Stimulated activated naive CD8-positive, alpha-beta T cell treated with anti-CD3 and anti-CD28 coated beads, Interleukin-15, Interleukin-2, amounts not matched to agents 100 ng/mL and 50 ng/mL, for 24 hours (primary cell): Measurements from ENCODE around the gene GLOD5.
"Not testable (repeated sequence)": the region's sequence is repeated elsewhere in the genome, so short reads cannot be mapped to it uniquely, and the experiment has no call there.

Source experiments
- H3K27ac Mint-ChIP-seq: one replicate; pipeline ENCODE4 v1.8.0; 2021; ENCODE audit warnings: mild to moderate bottlenecking, mixed read lengths
- H3K27me3 Mint-ChIP-seq: one replicate; pipeline ENCODE4 v1.8.0; 2021; ENCODE audit warnings: mixed read lengths
- H3K36me3 Mint-ChIP-seq: one replicate; pipeline ENCODE4 v1.8.0; 2021; ENCODE audit warnings: low read depth, mixed read lengths
- H3K4me1 Mint-ChIP-seq: one replicate; pipeline ENCODE4 v1.8.0; 2021; ENCODE audit warnings: low read depth, mixed read lengths
- H3K4me3 Mint-ChIP-seq: one replicate; pipeline ENCODE4 v1.8.0; 2021; ENCODE audit warnings: mild to moderate bottlenecking, mixed read lengths
- H3K9me3 Mint-ChIP-seq: one replicate; pipeline ENCODE4 v1.8.0; 2021; ENCODE audit warnings: mixed read lengths

Gene GLOD5

DNA sequence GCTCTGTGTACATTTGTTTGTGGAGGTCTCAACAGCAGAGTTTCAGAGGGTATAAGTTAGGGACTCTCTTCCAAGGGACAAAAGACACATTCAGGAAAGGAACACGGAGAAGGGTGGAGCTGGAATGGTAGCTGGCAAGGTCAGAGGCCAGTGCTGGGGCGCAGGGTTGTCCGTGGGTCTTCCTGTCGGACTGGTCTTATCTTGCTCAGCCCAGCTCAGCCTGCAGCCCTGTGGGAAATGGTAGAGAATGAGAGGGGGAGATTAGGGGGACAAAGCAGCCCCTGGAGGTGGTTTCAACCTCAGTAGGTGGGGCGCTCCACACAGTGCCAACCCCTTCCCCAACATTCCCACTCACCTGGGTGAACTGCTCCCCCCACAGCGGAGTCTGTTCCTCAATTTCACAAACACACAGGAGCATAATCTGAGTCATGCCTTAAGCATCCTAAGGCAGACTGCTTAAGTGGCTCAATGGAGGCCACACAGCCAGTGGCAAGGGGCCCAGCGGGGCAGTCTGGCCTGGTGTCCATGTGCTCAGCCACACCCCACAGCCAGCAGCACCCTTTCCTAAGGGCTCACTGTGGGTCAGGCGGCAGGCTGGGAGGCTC lies 33.5 kb downstream of the GLOD5 start:
- no peaks in the 10 kb centered on the region for H3K36me3 Mint-ChIP-seq
- H3K27me3 Mint-ChIP-seq = no peaks in the 10 kb centered on the region
- no peaks in the 10 kb centered on the region for H3K9me3 Mint-ChIP-seq
- H3K4me1 Mint-ChIP-seq = no peaks in the 10 kb centered on the region
- no peak overlapping the region for H3K27ac Mint-ChIP-seq
- no peak overlapping the region for H3K4me3 Mint-ChIP-seq

DNA sequence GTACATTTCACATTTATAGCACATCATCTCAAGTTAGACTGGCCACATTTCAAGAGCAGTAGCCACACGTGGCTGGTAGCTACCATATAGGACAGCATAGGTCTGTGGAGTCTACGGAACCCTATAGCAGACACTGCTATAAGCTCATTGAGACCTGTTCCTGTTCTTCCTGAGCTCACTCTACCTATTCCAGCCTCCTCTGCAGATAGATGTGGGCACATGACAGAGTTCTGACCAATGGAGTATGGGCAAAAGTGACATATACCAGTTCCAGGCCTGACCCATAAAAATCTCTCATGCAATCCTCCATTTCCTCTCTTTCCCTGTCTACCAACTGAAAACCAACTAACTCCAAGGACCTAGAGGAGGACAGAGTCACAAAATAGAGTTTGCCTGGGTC lies 36.8 kb downstream of the GLOD5 start:
- no peaks in the 10 kb centered on the region for H3K36me3 Mint-ChIP-seq
- no peaks in the 10 kb centered on the region for H3K9me3 Mint-ChIP-seq
- no peak overlapping the region for H3K4me3 Mint-ChIP-seq
- no peaks in the 10 kb centered on the region for H3K27me3 Mint-ChIP-seq
- H3K27ac Mint-ChIP-seq = no peak overlapping the region
- peaks cover 18% of the 10 kb centered on the region for H3K4me1 Mint-ChIP-seq

- Mint-ChIP-seq H3K27me3 (no peaks in the 10 kb centered on the region), H3K4me1 (peaks cover 20% of the 10 kb centered on the region)
Measured at GRCh38 chrX:48800574-48801279, 39.2 kb downstream of the GLOD5 start.

DNA sequence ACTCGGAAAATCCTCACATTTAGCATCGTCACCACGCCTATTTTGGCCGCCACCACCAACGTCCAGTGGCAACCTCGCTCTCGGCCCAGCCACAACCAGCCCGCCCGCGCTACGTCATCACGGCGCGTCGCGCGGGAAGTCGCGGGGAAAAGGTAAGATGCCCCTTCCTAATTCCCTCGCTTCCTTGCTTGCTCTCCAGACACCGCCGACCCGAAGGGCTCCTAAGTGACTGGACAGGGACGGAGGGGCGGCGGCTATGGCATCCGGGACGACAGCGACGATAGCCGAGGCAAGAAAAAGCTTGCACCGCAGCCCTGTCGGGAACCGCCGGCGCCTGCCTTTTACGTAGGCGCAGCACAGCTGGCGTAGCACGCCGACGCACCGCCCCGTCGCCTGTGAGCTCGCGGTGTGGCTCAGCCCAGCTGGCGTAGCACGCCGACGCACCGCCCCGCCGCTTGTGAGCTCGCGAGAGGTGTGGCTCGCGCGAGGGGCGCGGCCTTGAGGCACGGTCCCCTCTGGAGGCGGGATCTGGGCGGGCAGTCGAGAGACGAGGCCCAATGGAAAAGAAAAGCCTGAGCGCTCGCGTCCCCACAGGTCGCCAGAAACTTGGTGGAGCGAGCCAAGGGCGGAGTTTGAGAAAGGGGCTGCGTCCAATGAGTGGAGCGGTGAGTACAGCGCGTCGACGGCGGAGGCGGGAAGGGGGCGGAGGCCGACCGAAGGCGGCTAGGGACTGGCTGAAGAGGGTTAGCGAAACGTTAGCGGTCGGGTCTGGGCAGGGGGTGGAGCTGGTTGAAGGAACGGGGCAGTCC lies 39.9 kb downstream of the GLOD5 start, which contains the start of gene HDAC6:
HDAC6 (plus strand) TSS at position 788 of the 809 bp plus-strand sequence. CDS start 626 bp downstream, outside the sequence.
- peaks cover 8% of the 10 kb centered on the region for H3K36me3 Mint-ChIP-seq

More at GRCh38 chrX:48800574-48801279, 39.2 kb downstream of the GLOD5 start:
- Mint-ChIP-seq H3K9me3 (no peaks in the 10 kb centered on the region), H3K27ac (peak overlapping the region; percentile 99), H3K36me3 (peaks cover 8% of the 10 kb centered on the region), H3K4me3 (peak overlapping the region; percentile 97)

GRCh38 chrX:48802089-48802904 lies 40.8 kb downstream of the GLOD5 start:
- Mint-ChIP-seq H3K4me1 (peaks cover 34% of the 10 kb centered on the region), H3K27ac (peak overlapping the region; percentile 99), H3K9me3 (no peaks in the 10 kb centered on the region), H3K27me3 (no peaks in the 10 kb centered on the region), H3K4me3 (peak overlapping the region; percentile 96), H3K36me3 (peaks cover 12% of the 10 kb centered on the region)

More for the DNA sequence above, 39.9 kb downstream of the GLOD5 start, which contains the start of gene HDAC6:
- Mint-ChIP-seq H3K27ac (peak within 1 kb of the TSS; percentile 99), H3K4me1 (peaks cover 27% of the 10 kb centered on the region), H3K4me3 (peak within 1 kb of the TSS; percentile 97), H3K9me3 (no peaks in the 10 kb centered on the region), H3K27me3 (no peaks in the 10 kb centered on the region)

DNA sequence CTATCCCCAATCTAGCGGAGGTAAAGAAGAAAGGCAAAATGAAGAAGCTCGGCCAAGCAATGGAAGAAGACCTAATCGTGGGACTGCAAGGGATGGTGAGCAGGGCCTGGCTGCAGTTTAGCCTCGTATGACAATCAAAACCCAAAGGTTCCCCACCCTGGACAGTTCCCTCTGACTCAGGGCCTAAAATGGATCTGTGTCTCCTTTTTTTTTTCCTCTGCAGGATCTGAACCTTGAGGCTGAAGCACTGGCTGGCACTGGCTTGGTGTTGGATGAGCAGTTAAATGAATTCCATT lies 41.3 kb downstream of the GLOD5 start:
- peak overlapping the region; percentile 99 for H3K27ac Mint-ChIP-seq
- H3K27me3 Mint-ChIP-seq = no peaks in the 10 kb centered on the region
- H3K9me3 Mint-ChIP-seq = no peaks in the 10 kb centered on the region
- H3K36me3 Mint-ChIP-seq = peaks cover 12% of the 10 kb centered on the region
- peak overlapping the region; percentile 96 for H3K4me3 Mint-ChIP-seq
- peaks cover 34% of the 10 kb centered on the region for H3K4me1 Mint-ChIP-seq

- H3K9me3 Mint-ChIP-seq = no peaks in the 10 kb centered on the region
- H3K4me3 Mint-ChIP-seq = no peak overlapping the region
- peaks cover 16% of the 10 kb centered on the region for H3K36me3 Mint-ChIP-seq
- peak overlapping the region; percentile 32 for H3K27ac Mint-ChIP-seq
- peaks cover 28% of the 10 kb centered on the region for H3K4me1 Mint-ChIP-seq
- H3K27me3 Mint-ChIP-seq = no peaks in the 10 kb centered on the region
Measured at GRCh38 chrX:48806081-48806480, 44.5 kb downstream of the GLOD5 start.

DNA sequence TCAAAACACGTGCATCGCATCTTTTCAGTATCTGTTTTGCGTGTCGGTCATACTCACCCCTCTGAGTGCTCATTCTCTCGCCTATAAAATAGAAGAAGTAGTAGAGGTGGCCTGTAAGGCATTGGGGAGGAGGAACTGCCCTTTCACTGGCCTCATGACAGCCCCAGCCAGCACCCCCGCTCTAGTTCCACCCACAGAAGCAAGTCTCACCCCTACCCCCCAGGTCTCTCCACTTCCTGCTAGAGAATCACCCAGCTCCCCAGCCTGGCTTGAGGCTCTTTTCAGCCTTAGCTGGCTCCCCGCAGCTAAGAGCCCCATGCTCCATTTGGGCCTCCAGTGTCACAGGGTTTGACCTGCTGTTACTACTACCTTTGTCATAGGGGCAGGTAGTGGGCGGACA lies 52.1 kb downstream of the GLOD5 start:
- Mint-ChIP-seq H3K4me1 (no peaks in the 10 kb centered on the region), H3K27ac (no peak overlapping the region), H3K9me3 (no peaks in the 10 kb centered on the region), H3K4me3 (no peak overlapping the region), H3K27me3 (no peaks in the 10 kb centered on the region), H3K36me3 (peaks cover 21% of the 10 kb centered on the region)

GRCh38 chrX:48814722-48815121 lies 53.2 kb downstream of the GLOD5 start:
- H3K9me3 Mint-ChIP-seq = no peaks in the 10 kb centered on the region
- H3K36me3 Mint-ChIP-seq = peaks cover 23% of the 10 kb centered on the region
- no peaks in the 10 kb centered on the region for H3K27me3 Mint-ChIP-seq
- no peaks in the 10 kb centered on the region for H3K4me1 Mint-ChIP-seq
- no peak overlapping the region for H3K4me3 Mint-ChIP-seq
- H3K27ac Mint-ChIP-seq = no peak overlapping the region

DNA sequence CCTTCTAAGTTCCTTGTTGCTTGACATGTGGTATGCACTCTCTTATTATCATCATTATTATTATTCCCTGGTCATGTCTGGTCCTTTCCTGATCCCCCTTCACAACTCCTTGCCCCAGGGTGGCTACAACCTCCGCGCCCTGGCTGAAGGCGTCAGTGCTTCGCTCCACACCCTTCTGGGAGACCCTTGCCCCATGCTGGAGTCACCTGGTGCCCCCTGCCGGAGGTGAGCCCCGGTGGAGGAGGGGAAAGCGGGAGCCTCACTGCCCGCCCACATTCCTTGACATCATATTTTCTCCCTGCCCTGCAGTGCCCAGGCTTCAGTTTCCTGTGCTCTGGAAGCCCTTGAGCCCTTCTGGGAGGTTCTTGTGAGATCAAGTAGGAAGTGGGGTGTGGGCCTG lies 53.7 kb downstream of the GLOD5 start:
- Mint-ChIP-seq H3K9me3 (no peaks in the 10 kb centered on the region), H3K27ac (no peak overlapping the region), H3K27me3 (no peaks in the 10 kb centered on the region), H3K4me3 (no peak overlapping the region), H3K4me1 (no peaks in the 10 kb centered on the region), H3K36me3 (peaks cover 25% of the 10 kb centered on the region)

GRCh38 chrX:48816014-48816810 lies 54.7 kb downstream of the GLOD5 start:
- Mint-ChIP-seq H3K27me3 (no peaks in the 10 kb centered on the region), H3K9me3 (no peaks in the 10 kb centered on the region), H3K4me3 (no peak overlapping the region), H3K27ac (no peak overlapping the region), H3K36me3 (peaks cover 21% of the 10 kb centered on the region), H3K4me1 (no peaks in the 10 kb centered on the region)

DNA sequence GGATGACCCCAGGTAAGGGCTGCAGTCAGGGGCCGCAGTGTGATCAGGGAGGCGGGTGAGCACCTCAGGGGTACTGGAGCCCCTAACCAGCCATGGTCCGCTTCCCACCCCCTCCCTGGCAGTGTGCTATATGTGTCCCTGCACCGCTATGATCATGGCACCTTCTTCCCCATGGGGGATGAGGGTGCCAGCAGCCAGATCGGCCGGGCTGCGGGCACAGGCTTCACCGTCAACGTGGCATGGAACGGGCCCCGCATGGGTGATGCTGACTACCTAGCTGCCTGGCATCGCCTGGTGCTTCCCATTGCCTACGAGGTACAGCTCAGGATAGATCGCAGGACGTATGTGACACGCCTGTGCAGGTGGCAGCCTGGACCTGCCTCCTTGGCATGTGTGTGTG lies 56.6 kb downstream of the GLOD5 start:
- H3K27me3 Mint-ChIP-seq = no peaks in the 10 kb centered on the region
- no peak overlapping the region for H3K4me3 Mint-ChIP-seq
- no peaks in the 10 kb centered on the region for H3K9me3 Mint-ChIP-seq
- H3K27ac Mint-ChIP-seq = no peak overlapping the region
- H3K4me1 Mint-ChIP-seq = no peaks in the 10 kb centered on the region
- H3K36me3 Mint-ChIP-seq = peaks cover 13% of the 10 kb centered on the region

DNA sequence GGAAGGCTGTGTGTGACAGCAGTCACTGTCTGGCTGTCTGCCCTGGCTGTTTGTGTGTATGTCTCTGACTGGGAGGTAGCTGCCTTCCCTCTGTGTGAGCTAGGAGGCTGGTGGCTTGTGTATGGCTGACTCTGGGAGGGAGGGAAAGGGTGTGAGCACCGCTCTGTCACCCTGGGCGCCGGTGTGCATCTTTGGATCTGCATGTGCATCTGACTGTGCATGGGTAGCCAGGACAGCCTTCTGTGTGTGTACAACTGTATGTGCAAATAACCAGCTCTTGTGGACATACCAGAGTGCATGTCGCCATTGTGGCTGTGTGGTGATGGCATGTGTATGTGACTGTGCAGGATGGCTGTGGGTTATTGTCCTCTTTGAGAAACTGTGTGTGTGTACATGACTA lies 57.3 kb downstream of the GLOD5 start:
- H3K36me3 Mint-ChIP-seq = peaks cover 12% of the 10 kb centered on the region
- no peaks in the 10 kb centered on the region for H3K9me3 Mint-ChIP-seq
- no peak overlapping the region for H3K27ac Mint-ChIP-seq
- H3K4me3 Mint-ChIP-seq = no peak overlapping the region
- no peaks in the 10 kb centered on the region for H3K27me3 Mint-ChIP-seq
- no peaks in the 10 kb centered on the region for H3K4me1 Mint-ChIP-seq

- H3K4me1 Mint-ChIP-seq, H3K9me3 Mint-ChIP-seq, H3K36me3 Mint-ChIP-seq, H3K27ac Mint-ChIP-seq, H3K27me3 Mint-ChIP-seq, H3K4me3 Mint-ChIP-seq: not testable (repeated sequence)
Measured at GRCh38 chrX:48819394-48819793, 57.8 kb downstream of the GLOD5 start.
